ENCODE data around the gene XIAP.

GRCh38 chrX:123923211-123923610 lies 63.4 kb downstream of the XIAP start:
- TF ChIP-seq CTCF (IDR thresholded peaks at IDR 0.05) (no peak), POLR2AphosphoS5 (IDR thresholded peaks at IDR 0.05) (no peak), POLR2A (IDR thresholded peaks at IDR 0.05) (no peak)

All from breast epithelium (tissue), 3 donors.